ENCODE data around the gene ITGB5.

DNA sequence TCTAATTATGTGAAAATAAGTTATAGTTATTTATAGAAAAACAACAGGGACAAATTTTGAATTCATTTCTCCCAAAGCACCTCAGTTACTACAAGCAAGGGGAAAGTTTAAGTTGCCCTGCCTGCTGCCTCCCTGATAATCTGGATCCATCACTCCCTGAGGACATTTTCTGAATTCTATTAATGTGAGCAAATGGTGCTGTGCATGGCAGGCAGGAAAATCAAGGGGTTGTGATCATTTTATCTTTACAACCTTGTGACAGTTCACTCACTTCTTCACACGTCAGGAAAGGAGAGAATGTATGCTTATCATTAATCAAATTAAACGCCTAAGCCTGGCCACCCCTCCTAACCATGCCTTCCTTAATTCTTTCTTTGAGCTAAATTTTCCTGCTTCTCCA is 39.3 kb downstream of the ITGB5 start:
- no peak for TF ChIP-seq TAF1 (IDR thresholded peaks at IDR 0.05; ENCODE audit: low read depth, low read length)
- TF ChIP-seq POLR2A (IDR thresholded peaks at IDR 0.05; ENCODE audit: low read depth, low read length), result no peak
- no peak for TF ChIP-seq POLR2AphosphoS5 (IDR thresholded peaks at IDR 0.05; ENCODE audit: low read depth, low read length)
- no peak for TF ChIP-seq POU2F2 (IDR thresholded peaks at IDR 0.05; ENCODE audit: low read depth, low read length)
- no peak for TF ChIP-seq SPI1 (IDR thresholded peaks at IDR 0.05; ENCODE audit: low read depth, low read length)
- no peak for TF ChIP-seq PAX5 (IDR thresholded peaks at IDR 0.05; ENCODE audit: insufficient read depth, low read length, severe bottlenecking)
